Fibroblast of skin of right biceps (primary cell): Measurements from ENCODE around the gene POLR1A.

Source experiments
- DNase-seq: peaks from one replicate; pipeline ENCODE4 v3.0.0-alpha.2; 2013

Gene POLR1A

DNA sequence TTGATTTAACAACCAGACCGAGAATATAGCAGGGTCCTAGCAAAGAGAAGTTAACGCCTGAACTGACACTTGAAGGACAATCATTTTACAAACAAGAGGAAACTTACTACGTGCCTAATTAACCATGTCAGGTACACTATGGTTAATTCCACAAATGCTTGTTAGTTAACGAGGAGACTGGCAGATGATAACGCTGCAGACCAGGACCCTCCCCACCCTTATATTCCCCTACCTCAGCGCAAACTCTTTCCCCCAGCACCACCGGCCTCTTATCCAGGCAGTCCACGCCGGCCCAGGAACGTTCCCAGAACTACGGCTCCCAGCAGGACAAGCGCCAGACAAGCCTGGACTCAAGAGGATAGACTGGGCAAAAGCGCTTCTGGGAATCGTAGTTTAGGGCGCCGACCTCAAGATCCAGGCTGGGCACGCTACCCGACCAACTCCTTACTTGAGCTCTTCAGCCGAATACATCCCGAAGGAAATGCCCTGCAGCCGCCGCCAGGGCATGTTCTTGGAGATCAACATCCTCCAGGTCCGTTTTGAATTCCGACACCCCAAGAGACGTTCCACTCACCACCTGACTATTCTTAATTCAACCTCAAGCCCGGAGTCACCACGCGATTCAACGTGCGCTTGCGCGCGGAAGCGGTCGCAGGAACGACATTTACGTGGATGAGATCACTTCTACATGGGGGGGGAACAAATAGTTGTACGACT is at the start of gene POLR1A:
TSS of gene POLR1A (minus strand) at position 635 of the 717 bp plus-strand sequence. CDS start at position 525, 110 bp downstream.
- peak; percentile 91 for DNase-seq

DNA sequence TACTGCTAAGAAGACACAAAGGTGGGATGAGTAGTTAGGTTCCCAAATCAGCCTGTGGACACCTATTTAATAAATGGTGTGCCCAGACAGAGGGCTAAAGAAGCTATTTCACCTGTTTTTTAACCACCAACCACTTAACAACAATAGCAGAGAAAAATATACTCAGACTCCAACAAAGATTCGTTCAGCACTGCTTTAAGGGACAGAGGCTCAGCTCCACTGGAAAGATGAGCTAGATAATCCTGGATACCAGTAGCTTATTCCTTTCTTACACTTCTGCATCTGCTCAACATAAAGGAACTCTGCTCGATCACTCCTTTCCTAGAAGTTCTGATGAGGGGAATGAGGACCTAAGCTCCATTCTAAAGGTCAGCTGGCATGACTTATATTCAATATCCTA is 44.8 kb upstream of the POLR1A start:
- DNase-seq: no peak

GRCh38 chr2:86147793-86148192 is 42.1 kb upstream of the POLR1A start:
- no peak for DNase-seq

DNA sequence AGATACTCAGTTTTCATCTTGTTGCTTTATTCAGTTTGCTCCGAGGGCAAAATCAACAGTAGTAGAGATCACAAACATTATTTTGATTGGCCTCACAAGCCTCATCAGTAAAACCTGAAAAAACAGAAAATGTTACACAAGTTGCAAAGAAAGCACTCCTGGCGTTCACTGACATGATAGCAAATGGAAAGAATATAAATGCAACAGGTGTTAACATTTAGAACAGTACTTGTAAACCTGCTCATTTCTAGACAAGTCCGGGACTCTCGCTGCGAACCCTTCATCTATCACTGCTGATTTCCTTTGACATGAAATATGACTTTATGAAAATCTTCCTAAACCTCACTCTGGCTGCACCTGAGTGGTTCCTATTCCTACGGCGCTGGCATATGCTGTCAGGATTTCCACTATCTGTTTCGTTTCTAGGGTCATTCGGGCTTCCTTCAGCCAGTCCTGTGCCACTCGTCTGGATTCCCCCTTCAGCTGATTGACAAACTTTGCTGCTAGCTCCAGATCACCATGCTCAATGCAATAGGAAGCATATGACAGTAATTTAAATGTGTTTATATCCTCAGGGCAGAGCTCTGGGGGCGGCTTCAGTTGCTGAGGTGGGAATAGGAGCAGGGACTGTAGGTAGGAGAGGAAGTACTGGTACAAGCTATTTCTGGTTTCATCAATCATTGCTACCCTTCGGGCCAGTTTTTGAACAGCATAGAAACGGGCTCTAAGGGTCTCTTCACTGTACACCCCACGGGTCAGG is 38.4 kb upstream of the POLR1A start:
- no peak for DNase-seq

GRCh38 chr2:86143307-86143706 is 37.6 kb upstream of the POLR1A start:
- no peak for DNase-seq

GRCh38 chr2:86142436-86143257 is 37.0 kb upstream of the POLR1A start:
- DNase-seq: no peak

DNA sequence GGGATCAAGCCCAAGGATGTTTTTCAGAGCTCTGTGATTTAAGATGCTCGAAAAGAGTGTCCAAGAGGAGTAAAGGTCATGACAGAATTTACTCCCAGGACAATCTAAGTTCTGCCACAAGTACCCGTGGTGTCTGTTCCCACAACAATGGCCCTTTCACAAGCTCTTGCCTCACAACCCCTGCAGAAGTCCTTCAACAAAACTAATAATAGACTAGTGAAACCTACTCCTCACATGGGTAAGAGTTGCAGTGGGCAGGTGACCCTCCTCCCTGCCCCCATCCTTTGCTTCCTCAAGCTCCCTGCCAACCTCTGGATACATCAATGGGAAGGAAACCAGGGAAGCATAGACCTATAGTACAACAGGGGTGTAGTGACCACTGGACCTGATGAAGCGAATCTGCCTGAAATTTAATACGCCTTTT is 35.3 kb upstream of the POLR1A start:
- DNase-seq: no peak

- DNase-seq: no peak
These were observed 34.3 kb upstream of the POLR1A start for GRCh38 chr2:86139981-86140380.

GRCh38 chr2:86138736-86139625 is 33.3 kb upstream of the POLR1A start:
- DNase-seq: no peak

DNA sequence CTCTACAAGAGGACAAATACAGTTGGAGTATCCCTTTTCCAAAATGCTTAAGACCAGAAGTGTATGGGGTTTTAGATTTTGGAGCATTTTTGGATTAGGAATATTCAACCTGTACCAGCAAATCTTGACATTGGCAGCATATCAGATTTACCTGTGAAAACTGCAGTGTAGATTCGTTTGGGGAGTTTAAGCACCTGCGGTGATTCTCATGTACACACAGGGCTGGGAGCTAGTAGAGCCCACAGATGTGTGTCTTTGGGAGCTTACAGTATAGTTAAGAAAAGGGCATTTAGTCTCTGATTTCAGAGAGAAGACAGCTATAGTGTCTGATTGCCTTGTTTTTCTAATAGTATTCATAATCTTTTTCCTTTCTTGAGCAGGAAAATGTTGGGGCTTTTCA is 30.5 kb upstream of the POLR1A start:
- no peak for DNase-seq

DNA sequence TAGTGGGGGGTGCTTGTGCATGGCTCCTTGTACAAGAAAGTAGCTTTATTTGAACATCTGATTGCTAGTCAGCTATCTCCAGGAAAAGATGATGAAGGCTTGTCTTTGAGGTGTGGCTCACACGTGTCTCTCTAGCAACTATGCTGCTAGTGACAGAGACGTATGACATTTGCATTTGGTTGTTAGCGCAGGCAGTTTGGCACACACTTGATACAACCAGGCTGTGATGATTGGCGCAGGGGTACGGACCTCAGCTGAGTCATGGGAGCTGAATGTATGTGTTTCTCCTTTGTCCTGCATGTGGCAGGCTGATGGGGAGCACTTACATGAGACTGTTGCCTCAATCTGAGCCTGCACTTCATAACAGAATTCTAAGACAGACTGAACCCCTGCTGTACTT is 30.0 kb upstream of the POLR1A start:
- no peak for DNase-seq

DNA sequence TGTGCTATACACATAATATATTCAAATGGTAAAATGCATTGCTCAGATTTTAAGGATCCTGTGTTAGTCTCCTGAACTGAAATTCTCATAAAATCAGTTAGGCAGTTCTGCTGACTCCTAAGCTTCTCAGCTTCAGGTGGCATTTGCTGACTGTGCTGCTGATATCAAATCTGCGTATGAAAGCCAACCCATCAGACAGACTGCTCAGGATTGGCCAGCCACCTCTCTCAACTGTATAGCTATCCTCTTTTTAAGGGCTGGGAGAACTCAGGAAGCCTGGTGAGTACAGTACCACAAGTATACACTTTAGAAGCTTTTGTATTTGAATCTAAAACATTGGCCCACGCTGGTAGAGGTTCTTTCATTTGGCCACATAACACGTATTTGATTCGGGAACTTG is 29.0 kb upstream of the POLR1A start:
- DNase-seq: no peak

DNA sequence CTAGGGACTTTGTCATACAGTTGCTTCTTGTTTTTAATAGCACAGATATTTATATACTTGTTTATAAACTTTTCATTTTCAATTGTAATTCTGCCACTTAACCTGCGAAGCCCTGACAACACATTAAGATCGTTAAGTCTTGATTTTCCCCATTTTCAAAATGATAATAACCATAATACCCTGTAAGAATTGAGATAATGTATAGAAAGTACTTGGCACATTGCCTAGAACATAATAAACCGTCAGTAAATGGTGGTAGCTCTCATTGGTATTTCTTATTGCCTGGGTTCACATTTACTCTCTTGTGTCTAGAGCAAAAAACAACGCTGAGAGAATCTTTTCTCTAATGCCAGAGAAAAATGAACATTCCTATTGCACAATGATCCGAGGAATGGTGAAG is 19.0 kb upstream of the POLR1A start:
- DNase-seq: no peak

DNA sequence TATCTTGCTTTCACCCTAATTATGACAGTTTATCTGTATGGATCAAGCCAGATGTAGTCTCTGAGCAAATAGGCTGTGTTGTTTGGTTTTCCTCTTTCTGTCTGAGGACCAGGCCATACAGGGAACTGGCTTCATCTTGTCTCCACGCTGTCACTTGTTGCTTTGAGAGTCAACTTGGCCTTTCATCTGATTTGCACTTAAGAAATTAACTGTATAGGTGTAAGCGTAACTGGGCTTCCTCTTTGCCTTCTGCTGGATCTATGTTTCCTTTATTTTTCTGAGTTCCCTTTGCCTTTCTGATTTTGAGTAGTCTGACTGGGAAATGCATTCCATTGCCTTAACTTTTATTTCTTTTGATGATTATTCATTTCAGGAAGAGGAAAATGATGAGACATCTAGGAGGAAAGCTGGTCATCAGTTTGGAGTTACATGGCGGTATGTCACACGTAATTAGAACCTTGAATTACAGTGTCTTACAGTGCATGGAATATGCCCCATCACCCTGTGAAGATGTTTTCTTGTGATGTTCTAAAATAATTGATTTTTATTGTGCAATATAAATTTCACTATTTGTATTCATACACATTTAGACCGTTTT is 17.7 kb upstream of the POLR1A start:
- DNase-seq: no peak

- no peak for DNase-seq
These were observed 12.4 kb upstream of the POLR1A start for GRCh38 chr2:86118130-86118529.

- no peak for DNase-seq
These were observed 1.3 kb upstream of the POLR1A start for GRCh38 chr2:86107031-86107430.

- DNase-seq: peak; percentile 95
These were observed 571 bp upstream of the POLR1A start, which contains the start of gene PTCD3 for GRCh38 chr2:86105969-86106945. PTCD3 (plus strand) TSS chr2:86106235; CDS start chr2:86106248, 13 bp downstream.

DNA sequence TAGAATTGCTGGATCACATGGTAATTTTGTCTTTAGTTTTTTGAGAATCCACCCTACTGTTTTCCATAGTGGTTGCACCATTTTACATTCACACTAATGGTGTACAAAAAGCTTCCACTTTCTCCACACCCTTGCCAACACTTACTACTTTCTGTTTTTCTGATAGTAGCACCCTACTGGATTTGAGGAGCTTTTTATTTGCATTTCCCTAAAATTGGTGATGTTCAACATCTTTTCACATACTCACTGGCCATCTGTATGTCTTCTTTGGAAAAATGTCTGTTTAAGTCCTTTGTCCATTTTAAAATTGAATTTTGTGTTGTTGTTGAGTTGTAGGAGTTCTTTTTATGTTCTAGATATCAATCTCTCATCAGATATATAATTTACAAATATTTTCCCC is 3.5 kb downstream of the POLR1A start:
- no peak for DNase-seq

GRCh38 chr2:86097913-86098312 is 7.8 kb downstream of the POLR1A start:
- no peak for DNase-seq

DNA sequence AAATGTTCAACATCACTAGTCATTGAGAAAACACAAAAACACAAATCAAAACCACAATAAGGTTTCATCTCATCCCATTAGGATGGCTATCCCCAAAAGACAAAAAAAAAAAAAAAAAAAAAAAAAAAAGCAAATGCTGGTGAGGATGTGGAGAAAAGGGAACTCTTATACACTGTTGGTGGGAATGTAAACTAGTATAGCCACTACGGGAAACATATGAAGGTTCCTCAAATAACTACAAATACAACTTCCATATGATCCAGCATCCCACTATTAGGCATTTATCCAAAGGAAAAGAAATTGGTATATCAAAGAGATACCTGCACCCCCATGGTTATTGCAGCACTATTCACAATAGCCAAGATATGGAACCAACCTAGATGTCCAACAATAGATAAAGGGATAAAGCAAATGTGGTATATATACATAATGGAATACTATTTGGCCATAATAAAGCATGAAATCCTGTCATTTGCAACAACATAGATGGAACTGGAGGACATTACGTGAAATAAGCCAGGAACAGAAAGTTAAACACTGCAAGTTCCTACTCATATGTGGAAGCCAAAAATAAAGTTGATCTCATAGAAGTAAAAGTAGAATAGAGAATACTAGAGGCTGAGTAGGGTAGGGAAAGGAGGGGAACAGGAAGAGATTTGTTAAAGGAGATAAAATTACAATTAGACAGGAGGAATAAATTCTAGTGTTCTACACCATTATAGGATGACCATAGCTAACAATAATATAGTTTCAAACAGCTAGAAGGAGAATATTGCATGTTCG is 8.4 kb downstream of the POLR1A start:
- DNase-seq: no peak
